Smooth muscle cell (in vitro differentiated cells): ENCODE data around the gene MROH7. TPM values are rescaled to one million over a fixed set of nuclear protein-coding genes. Genes with fewer than 3 reads are reported as not detected.

Experiments used
- DNase-seq: peaks from one replicate; lab custom pipeline; 2025; ENCODE audit not compliant: unreplicated experiment; lab: John Stamatoyannopoulos, UW
- H2AFZ ChIP-seq: fragments of 200-600 bp; sonication (generic); 2 replicates; pipeline ENCODE4 v1.6.0; 2016; ENCODE audit warnings: antibody characterized with exemption, low read depth, mild to moderate bottlenecking
- H3F3A ChIP-seq: fragments of 200-600 bp; sonication (generic); 2 replicates; pipeline ENCODE4 v1.6.0; 2017; ENCODE audit warnings: antibody characterized with exemption, low read depth
- H3K27ac ChIP-seq: fragments of 200-600 bp; sonication (generic); 2 replicates; pipeline ENCODE4 v1.5.1; 2016; ENCODE audit warnings: low read depth, mild to moderate bottlenecking
- H3K27me3 ChIP-seq: fragments of 200-600 bp; sonication (generic); 2 replicates; pipeline ENCODE4 v1.6.1; 2016; ENCODE audit warnings: low read depth, mild to moderate bottlenecking
- H3K36me3 ChIP-seq: fragments of 200-600 bp; sonication (generic); 2 replicates; pipeline ENCODE4 v1.5.1; 2016; ENCODE audit warnings: low read depth
- H3K4me1 ChIP-seq: fragments of 200-600 bp; sonication (generic); 2 replicates; pipeline ENCODE4 v1.5.1; 2016; ENCODE audit warnings: low read depth
- H3K4me2 ChIP-seq: fragments of 200-600 bp; sonication (generic); 2 replicates; pipeline ENCODE4 v1.6.0; 2016; ENCODE audit warnings: mild to moderate bottlenecking
- H3K4me3 ChIP-seq: fragments of 200-600 bp; sonication (generic); 2 replicates; pipeline ENCODE4 v1.5.1; 2016; ENCODE audit warnings: mild to moderate bottlenecking
- H3K79me2 ChIP-seq: fragments of 200-600 bp; sonication (generic); 2 replicates; pipeline ENCODE4 v1.6.0; 2016; ENCODE audit warnings: low read depth, mild to moderate bottlenecking
- H3K9ac ChIP-seq: fragments of 200-600 bp; sonication (generic); 2 replicates; pipeline ENCODE4 v1.6.0; 2016; ENCODE audit warnings: low read depth
- H3K9me3 ChIP-seq: fragments of 200-600 bp; sonication (generic); replicated peaks from 2 replicates; pipeline ENCODE4 v1.5.1; 2016; ENCODE audit warnings: low read depth
- H4K20me1 ChIP-seq: fragments of 200-600 bp; sonication (generic); 2 replicates; pipeline ENCODE4 v1.6.0; 2016; ENCODE audit warnings: low read depth
- WGBS: methylation state at CpG from one replicate; pipeline ENCODE4 v1.1.7; 2016; ENCODE audit warnings: low lambda C conversion rate; 5-methylcytosine and 5-hydroxymethylcytosine counted together
- polyA plus RNA-seq: library from polyadenylated mRNA; unstranded; fragments of >200 nt; fragmentation: Nextera tagmentation; extraction: Ambion mirVana; gene quantifications from 2 replicates; pipeline ENCODE4 v1.2.1, GENCODE V29; 2016
- total RNA-seq: library from RNA; depleted of rRNA; stranded (reverse); fragments of >200 nt; gene quantifications from 2 replicates; pipeline ENCODE4 v1.2.3, GENCODE V29; 2014
- TF ChIP-seq, protein P1 (sequence below): fragments of 200-600 bp; sonication (generic); IDR thresholded peaks from 2 replicates; pipeline ENCODE4 v1.5.1; 2017; ENCODE audit warnings: borderline replicate concordance, mild to moderate bottlenecking, antibody characterized with exemption; ENCODE audit not compliant: insufficient read depth, poor library complexity, severe bottlenecking

MROH7 gene
- total and polyA plus RNA-seq, 2 experiments from 2014 or later = 0.33 to 0.58 TPM

- no peak overlapping the region for H3K9ac ChIP-seq
- H3K4me1 ChIP-seq = no peaks in the 10 kb centered on the region
- H3K79me2 ChIP-seq = no peaks in the 10 kb centered on the region
- no peak overlapping the region for H3K27ac ChIP-seq
- TF ChIP-seq, protein P1, sequence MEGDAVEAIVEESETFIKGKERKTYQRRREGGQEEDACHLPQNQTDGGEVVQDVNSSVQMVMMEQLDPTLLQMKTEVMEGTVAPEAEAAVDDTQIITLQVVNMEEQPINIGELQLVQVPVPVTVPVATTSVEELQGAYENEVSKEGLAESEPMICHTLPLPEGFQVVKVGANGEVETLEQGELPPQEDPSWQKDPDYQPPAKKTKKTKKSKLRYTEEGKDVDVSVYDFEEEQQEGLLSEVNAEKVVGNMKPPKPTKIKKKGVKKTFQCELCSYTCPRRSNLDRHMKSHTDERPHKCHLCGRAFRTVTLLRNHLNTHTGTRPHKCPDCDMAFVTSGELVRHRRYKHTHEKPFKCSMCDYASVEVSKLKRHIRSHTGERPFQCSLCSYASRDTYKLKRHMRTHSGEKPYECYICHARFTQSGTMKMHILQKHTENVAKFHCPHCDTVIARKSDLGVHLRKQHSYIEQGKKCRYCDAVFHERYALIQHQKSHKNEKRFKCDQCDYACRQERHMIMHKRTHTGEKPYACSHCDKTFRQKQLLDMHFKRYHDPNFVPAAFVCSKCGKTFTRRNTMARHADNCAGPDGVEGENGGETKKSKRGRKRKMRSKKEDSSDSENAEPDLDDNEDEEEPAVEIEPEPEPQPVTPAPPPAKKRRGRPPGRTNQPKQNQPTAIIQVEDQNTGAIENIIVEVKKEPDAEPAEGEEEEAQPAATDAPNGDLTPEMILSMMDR = no peak
- no peak overlapping the region for H3K4me2 ChIP-seq
- H2AFZ ChIP-seq = no peak overlapping the region
- H3K27me3 ChIP-seq = no peaks in the 10 kb centered on the region
- no peaks in the 10 kb centered on the region for H3K9me3 ChIP-seq
- H3K4me3 ChIP-seq = no peak overlapping the region
- WGBS = 98% methylated on average over 3 of the region's 3 CpGs
- DNase-seq = no peak
- H3K36me3 ChIP-seq = no peaks in the 10 kb centered on the region
- no peaks in the 10 kb centered on the region for H4K20me1 ChIP-seq
- H3F3A ChIP-seq = no peaks in the 10 kb centered on the region
These were observed 103.1 kb downstream of the MROH7 start for GRCh38 chr1:54744696-54745095.

DNA sequence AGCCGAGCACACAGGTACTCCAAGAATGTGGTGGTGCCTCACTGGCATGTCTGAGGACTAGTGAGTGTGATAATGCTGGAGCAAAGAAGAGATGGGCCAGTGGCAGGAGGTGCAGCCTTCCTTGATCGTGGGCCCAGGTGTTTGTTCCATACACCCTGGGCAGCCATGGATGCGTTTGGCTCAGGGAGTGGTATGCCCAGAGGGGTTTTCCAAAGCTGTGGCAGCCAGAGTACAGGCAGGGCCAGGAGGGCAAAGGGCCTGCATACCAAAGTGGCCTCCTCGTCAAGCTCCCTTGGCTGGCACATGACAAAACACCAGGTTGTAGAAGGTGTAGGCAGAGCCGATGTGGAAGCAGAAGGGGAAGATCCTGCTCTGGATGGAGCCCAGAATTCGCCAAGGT, 103.7 kb downstream of the MROH7 start:
- no peak overlapping the region for H2AFZ ChIP-seq
- 93% methylated on average over 6 of the region's 6 CpGs for WGBS

GRCh38 chr1:54745864-54746263, 104.3 kb downstream of the MROH7 start:
- no peak overlapping the region for H3K9ac ChIP-seq
- no peaks in the 10 kb centered on the region for H3K4me1 ChIP-seq
- no peak overlapping the region for H3K4me2 ChIP-seq
- WGBS = 97% methylated on average over 4 of the region's 4 CpGs
- no peaks in the 10 kb centered on the region for H3K79me2 ChIP-seq
- no peaks in the 10 kb centered on the region for H3F3A ChIP-seq
- no peaks in the 10 kb centered on the region for H3K27me3 ChIP-seq
- H4K20me1 ChIP-seq = no peaks in the 10 kb centered on the region
- no peaks in the 10 kb centered on the region for H3K36me3 ChIP-seq
- no peak overlapping the region for H3K4me3 ChIP-seq
- TF ChIP-seq, protein P1 = no peak
- DNase-seq = no peak
- no peaks in the 10 kb centered on the region for H3K9me3 ChIP-seq
- no peak overlapping the region for H2AFZ ChIP-seq
- no peak overlapping the region for H3K27ac ChIP-seq

More for the DNA sequence above, 103.7 kb downstream of the MROH7 start:
- Histone ChIP-seq H3F3A (no peaks in the 10 kb centered on the region), H3K27me3 (no peaks in the 10 kb centered on the region), H3K9me3 (no peaks in the 10 kb centered on the region), H3K4me1 (no peaks in the 10 kb centered on the region), H3K4me2 (no peak overlapping the region), H3K79me2 (no peaks in the 10 kb centered on the region), H3K36me3 (no peaks in the 10 kb centered on the region), H3K27ac (no peak overlapping the region), H3K4me3 (no peak overlapping the region), H3K9ac (no peak overlapping the region), H4K20me1 (no peaks in the 10 kb centered on the region)
- TF ChIP-seq, protein P1 = no peak
- no peak for DNase-seq

GRCh38 chr1:54748094-54748835, 106.7 kb downstream of the MROH7 start:
- no peaks in the 10 kb centered on the region for H3K79me2 ChIP-seq
- no peaks in the 10 kb centered on the region for H3K9me3 ChIP-seq
- DNase-seq = no peak
- no peak overlapping the region for H3K4me3 ChIP-seq
- H3K27me3 ChIP-seq = no peaks in the 10 kb centered on the region
- H3K36me3 ChIP-seq = no peaks in the 10 kb centered on the region
- no peaks in the 10 kb centered on the region for H3F3A ChIP-seq
- no peak overlapping the region for H3K27ac ChIP-seq
- H4K20me1 ChIP-seq = no peaks in the 10 kb centered on the region
- no peak overlapping the region for H3K9ac ChIP-seq
- TF ChIP-seq, protein P1 = no peak
- WGBS = 80% methylated on average over 11 of the region's 14 CpGs
- no peak overlapping the region for H3K4me2 ChIP-seq
- H3K4me1 ChIP-seq = no peaks in the 10 kb centered on the region
- H2AFZ ChIP-seq = no peak overlapping the region
